Breast epithelium (tissue), 3 donors: ENCODE measurements around the gene BSN.

Experiments used
- CTCF ChIP-seq, 3 donors: fragments of 450-650 bp; IDR thresholded peaks; one replicate each; pipeline ENCODE4 v1.5.1; 2016 to 2017; ENCODE audit warnings: antibody characterized with exemption in 3 of 3, mild to moderate bottlenecking in 3 of 3, moderate library complexity in 3 of 3
- POLR2A ChIP-seq: fragments of 450-650 bp; IDR thresholded peaks from one replicate; pipeline ENCODE4 v1.6.1; 2016; ENCODE audit warnings: antibody characterized with exemption, mild to moderate bottlenecking, moderate library complexity

GRCh38 chr3:49654176-49654825 lies 100.0 kb downstream of the BSN start:
- no peak for TF ChIP-seq CTCF (IDR thresholded peaks at IDR 0.05)
- no peak for TF ChIP-seq POLR2A
